Fibroblast of skin of scalp (primary cell): ENCODE results near the gene PLXNA4.

Experiments
- DNase-seq: peaks from one replicate; pipeline ENCODE4 v3.0.0-alpha.2; 2013

Gene PLXNA4

DNA sequence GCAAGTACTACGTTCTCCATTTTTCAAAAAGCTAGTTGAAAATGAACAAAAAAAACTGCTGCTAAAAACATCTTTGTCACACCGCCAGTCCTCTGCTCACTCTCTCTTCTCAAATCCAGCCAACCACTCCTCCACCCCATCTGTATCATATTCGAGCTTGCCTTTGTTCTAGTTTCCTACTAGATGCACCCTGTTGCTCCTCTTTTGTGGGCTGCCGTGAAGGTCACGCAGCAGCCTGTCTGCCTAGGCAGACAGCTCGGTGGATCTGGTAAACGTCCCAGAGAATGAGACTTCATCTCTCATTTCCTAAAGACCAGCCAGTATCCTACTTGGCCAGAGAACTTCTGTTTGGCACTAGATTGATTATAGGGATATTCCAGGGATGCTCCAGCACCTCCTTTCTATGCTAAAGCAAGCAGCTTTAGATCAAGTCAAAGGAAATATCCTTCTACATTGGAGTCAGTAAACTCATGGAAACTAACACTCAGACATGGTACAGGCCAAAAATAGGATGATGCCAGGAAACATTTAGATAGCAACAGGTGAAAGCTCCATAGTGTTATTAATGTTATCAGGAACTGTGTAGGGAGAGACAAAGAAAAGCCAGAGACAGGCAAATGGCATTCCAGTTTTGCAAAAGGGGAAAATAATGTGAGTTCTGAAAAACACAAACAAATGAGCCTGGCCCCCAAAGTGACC is 8.7 kb upstream of the PLXNA4 start:
- no peak for DNase-seq

DNA sequence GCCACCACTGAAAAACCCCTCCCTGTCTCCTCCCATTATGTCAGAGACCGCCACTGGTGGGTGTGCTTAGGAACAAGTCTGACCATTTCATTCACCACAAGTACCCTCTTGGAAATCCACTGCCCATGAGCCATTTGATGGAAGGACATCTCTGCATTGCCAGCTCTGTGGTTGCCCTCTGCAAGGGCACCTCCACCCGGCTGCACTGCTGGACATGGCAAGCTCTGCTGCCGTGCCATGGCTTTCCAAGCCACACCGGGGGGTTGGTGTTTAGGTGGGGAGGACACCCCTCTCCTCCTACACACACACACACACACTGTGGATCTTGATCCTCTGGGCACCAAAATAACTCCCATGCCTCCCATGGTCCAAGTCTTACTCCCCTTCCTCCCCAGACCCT is 5.2 kb upstream of the PLXNA4 start:
- DNase-seq: no peak

DNA sequence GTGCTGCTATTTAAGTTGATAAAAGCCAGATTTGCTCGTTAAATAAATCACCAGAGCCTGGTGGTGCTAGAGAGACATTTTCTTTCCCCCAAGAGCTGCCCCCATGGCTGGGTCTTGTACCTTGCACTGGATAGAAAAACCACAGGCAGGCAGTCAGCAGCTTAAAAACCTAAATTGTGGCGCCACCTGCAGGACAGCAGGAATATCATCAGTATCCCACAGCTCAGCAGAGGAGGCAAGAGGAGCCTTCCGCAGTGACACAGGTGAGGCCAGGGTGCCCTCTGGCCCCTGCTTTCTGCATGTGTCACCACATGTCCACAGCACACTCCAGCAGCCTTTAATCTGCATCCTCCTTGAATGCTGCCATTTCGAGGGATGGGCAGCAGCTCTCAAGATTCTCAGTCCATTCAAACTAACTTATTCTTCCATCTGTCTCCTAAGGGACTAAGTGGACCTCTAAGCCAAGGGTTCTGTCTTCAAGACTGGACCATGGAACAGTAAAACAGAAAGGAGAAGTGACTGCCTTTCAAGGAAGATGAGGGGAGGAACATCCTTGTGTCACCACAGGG is 4.5 kb upstream of the PLXNA4 start:
- peak; percentile 80 for DNase-seq

DNA sequence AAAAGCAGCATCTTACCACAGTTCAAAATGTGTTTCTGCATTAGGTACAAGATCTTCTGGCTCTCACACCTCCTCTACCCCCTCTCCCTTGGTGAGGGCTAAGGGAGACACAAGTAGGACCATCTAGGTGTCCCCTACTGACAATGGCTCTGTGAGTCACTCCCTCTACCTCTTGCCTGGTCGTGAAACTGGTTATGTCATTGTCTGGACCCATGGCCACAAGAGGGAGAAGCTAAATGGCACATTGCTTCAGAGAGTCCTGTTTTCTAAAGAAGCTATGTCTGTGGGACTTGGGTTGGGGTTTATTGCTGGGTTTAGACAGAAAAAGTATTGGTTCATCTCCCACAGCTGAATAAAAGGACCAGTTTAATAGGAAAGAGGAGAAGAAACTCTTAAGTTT is 4.0 kb upstream of the PLXNA4 start:
- peak; percentile 19 for DNase-seq

DNA sequence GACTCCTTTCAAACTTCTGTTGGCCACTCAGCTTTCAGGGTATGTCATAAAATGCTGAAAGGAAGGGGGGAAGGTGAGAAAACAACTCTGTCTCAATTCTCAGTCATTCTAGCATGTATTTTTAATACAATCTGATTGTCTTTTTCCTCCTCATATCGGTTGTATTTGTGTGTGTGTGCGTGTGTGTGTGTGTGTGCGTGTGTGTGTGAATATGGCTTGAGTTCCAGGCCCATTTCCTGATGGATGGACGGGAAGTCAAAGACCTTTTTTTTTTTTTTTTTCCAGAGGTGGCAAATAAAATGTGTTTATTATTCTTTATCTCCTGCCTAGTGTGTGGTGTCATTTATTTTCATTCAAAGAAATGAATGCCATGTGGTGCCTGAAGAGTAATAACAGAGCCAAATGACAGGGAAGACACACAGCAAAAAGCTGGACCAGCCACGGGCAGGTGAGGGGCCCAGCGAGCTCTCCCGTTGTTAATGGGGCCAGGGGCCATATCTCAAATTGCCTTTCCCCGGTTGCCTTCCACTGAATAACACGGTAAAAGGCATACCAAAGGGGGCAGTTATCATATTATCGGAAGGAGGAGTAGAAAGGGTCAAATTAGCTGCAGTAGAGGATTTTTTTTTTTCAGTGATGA is 3.1 kb upstream of the PLXNA4 start:
- DNase-seq: no peak

DNA sequence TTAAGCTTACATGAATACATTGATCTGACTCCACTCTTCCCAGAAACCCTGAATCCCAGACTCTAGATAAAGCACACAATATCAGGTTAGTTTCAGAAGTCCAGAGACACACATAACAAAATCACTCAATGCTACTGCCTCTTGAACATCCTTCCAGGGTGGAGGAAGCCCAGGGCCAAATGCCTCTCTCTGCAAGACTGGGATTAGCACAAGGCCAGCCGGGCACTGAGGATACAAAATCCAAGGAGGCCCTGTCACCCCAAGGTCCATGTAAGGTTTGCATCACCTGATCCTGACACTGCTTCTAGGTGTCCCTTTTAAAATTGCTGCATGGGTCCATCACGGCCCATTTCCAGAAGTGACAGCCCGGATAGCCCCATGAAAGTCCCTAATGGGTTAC is 2.6 kb upstream of the PLXNA4 start:
- no peak for DNase-seq

DNA sequence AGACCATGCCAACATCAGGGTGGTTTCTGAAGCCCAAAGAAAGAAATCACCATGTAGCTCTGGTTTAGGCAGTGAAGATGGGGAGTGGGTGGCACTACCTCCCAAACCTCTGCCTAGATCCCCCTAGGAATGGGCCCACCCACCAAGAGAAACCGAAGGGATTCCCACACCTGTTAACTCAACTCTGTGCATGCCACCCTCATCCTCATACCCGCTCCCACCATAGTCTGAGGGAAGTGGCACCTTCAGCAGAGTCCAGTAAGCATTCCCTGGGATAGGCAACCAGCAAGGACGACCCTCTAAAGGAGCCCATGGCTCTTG is 1.7 kb upstream of the PLXNA4 start:
- DNase-seq: no peak

- DNase-seq: peak; percentile 82
Observed at GRCh38 chr7:132577206-132578049, 1.2 kb upstream of the PLXNA4 start.

DNA sequence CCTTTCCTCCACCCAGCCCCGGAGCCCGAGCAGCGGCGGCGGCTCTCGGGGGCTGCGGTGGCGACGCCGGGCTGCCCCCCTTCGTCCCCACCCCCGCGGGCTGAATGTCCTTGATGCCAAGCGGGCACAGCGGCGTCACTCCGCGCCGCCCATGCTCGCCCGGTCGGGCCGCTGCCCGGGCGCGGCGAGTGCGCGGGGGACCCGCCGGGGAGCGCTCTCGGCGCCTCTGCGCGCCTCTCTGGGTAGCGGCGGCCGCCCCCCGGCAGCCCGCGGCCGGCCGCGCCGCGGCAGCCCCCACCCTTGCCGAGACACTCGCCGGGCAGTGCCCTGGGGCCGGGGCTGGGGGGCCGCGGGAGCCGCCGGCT is 433 bp upstream of the PLXNA4 start:
- no peak for DNase-seq

DNA sequence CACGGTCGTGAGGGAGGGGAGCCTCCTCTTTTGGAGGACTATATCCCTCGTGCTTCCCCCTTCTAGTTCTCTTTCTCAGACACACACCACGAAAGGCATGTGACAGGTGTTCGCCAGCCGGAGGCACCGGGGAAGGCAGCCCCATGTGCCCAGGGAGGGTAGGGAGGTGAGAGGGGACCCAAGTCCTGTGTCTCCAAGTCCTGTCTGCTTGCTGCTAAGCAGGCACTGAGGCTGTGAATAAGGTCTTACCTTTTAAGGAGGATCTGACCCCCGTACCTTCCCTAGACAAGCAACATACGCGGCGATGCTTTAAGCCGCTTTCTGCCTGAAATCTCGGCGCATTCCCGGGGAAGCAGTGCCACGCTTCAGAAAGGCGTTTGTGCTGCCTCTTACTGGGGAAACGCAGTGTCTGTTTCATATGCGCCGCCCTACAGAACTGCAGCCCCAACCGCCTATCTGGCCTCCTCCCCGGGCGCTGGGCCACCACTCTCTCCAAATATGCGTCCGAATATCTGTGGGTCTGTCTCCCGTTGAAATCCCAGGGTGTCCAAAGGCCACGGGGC is 770 bp downstream of the PLXNA4 start:
- peak; percentile 70 for DNase-seq

GRCh38 chr7:132574223-132574622 is 2.0 kb downstream of the PLXNA4 start:
- no peak for DNase-seq

GRCh38 chr7:132573251-132573955 is 2.9 kb downstream of the PLXNA4 start:
- DNase-seq: no peak

DNA sequence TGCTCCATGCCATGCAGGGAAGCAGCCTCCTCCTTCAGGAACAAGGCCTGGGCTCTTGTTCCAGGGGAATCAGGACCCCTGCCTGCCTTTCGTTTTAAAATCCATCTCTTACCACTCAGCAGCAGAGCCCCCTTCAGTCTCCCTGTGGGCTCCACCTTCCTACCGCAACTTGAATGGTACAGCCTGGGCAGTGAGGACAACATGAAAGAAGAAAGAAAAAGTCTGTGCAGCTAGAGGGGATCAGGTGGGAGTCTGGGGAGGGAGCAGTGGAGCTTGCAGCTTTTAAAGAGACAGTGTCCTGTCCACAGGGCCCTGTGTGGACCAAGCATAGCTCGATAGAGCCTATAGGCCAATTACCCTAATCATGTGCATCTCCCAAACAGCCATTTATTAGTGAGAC is 3.7 kb downstream of the PLXNA4 start:
- no peak for DNase-seq

- DNase-seq: no peak
Observed at GRCh38 chr7:132571970-132572369, 4.3 kb downstream of the PLXNA4 start.

DNA sequence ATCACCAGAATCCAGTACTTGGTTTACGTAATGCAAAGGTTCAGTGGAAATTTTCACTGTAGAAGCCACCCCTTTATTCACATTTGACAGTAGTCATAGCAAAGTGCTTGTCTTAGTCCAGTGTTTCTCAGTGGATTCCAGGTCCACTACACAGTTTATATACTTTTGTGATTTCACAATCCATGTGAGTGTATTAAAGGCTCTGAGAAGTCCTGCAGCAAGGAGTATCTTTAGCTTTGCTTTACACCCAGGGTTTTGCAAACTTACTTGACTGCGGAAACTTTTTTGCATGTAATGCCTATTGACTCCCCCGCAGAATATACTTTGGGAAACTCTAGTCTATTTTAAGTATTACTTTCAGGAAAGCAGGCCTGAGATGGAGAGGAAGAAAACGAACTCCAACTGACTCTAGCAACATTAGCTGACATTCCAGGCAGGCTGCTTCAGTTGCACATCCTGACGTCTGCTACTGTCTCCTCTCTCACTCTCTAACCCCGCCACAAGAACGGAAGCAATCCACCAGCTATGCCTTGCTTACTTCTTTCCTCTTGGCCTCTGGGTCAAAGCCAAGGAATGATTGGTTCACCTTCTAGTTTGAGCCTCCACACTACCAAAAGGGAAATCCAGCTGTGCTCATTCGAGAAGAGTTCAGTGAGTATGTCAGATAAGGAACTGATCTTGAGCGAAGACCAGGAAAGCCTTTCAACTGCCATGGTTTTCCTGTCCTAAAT is 6.2 kb downstream of the PLXNA4 start:
- no peak for DNase-seq

GRCh38 chr7:132568962-132569361 is 7.3 kb downstream of the PLXNA4 start:
- no peak for DNase-seq

- no peak for DNase-seq
Observed at GRCh38 chr7:132565885-132566284, 10.4 kb downstream of the PLXNA4 start.

- no peak for DNase-seq
Observed at GRCh38 chr7:132565441-132565840, 10.8 kb downstream of the PLXNA4 start.

DNA sequence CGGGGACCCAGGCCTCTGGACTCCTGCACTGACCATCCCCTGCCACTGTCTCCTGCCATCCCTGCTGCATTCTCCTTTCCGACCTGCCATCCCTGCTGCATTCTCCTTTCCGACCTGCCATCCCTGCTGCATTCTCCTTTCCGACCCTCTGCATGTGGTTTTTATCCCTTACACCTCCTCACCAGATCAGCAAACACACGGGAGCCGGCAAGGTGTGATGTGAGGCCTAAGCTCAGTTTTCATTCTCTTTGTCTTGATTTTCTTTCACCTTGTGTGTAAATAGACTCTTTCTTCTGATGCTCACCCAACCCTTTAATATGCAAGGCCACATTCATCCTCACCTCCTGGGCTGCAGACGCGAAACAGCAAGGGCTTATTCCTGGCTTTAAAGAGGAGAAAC is 11.4 kb downstream of the PLXNA4 start:
- no peak for DNase-seq

DNA sequence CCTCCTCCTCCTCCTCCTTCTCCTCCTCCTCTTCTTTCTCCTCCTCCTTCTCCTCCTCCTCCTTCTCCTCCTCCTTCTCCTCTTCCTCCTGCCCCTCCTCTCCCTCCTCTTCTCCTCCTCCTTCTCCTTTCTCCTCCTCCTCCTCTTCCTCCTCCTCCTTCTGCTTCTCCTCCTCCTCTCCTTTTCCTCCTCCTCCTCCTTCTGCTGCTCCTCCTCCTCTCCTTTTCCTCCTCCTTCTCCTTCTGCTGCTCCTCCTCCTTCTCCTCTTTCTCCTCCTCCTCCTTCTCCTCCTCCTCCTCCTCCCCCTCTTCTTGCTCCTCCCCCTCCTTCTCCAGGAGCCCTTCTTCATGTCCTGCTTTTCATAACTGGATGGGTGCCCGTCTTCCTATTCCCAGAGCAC is 12.2 kb downstream of the PLXNA4 start:
- DNase-seq: no peak

DNA sequence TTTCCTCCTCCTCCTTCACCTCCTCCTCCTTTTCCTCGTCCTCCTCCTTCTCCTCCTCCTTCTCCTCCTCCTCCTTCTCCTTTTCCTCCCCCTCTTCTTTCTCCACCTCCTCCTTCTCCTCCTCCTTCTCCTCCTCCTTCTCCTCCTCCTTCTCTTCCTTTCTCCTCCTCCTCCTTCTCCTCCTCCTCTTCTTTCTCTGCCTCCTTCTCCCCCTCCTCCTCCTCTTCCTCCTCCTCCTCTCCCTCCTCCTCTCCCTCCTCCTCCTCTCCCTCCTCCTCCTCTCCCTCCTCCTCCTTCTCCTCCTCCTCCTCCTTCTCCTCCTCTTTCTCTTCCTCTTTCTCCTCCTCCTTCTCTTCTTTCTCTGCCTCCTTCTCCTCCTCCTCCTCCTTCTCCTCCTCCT is 13.6 kb downstream of the PLXNA4 start:
- DNase-seq: no peak

- DNase-seq: no peak
Observed at GRCh38 chr7:132561763-132562162, 14.5 kb downstream of the PLXNA4 start.
